HAP-1 (cell line): Measurements from ENCODE around the gene NPC1L1.
A peak's percentile ranks its signal among the peaks of the same experiment; 100 is the strongest.

Experiments
- DNase-seq, 2 experiments: peaks; one replicate each; pipeline ENCODE4 v3.0.0-alpha.2; 2016 to 2020; ENCODE audit warnings: low spot score in 2 of 2
- H3K27me3 ChIP-seq: fragments of 250-450 bp; sonication (Bioruptor Pico); 2 replicates; pipeline ENCODE4 v1.5.1; 2020; ENCODE audit warnings: low read depth, mild to moderate bottlenecking, moderate library complexity
- H3K36me3 ChIP-seq: fragments of 250-450 bp; sonication (Bioruptor Pico); replicated peaks from 2 replicates; pipeline ENCODE4 v1.5.1; 2020; ENCODE audit warnings: mild to moderate bottlenecking
- H3K4me1 ChIP-seq: fragments of 250-450 bp; sonication (Bioruptor Pico); 2 replicates; pipeline ENCODE4 v1.5.1; 2020; ENCODE audit warnings: mild to moderate bottlenecking
- H3K4me3 ChIP-seq: fragments of 250-450 bp; sonication (Bioruptor Pico); 2 replicates; pipeline ENCODE4 v1.5.1; 2020; ENCODE audit warnings: mild to moderate bottlenecking, moderate library complexity
- H3K9me3 ChIP-seq: fragments of 250-450 bp; sonication (Bioruptor Pico); 2 replicates; pipeline ENCODE4 v1.5.1; 2020; ENCODE audit warnings: mild to moderate bottlenecking, moderate library complexity
- in situ Hi-C: fragments of 300-500 bp; cut with MboI; formaldehyde crosslinking; loops from 3 replicates; pipeline ENCODE4 v1.14.3; 2020; ENCODE audit warnings: low sequenced_read_pairs, inconsistent platforms, mixed read lengths

NPC1L1 gene

GRCh38 chr7:44494960-44495359, 46.2 kb downstream of the NPC1L1 start:
- H3K4me3 ChIP-seq, result no peak overlapping the region
- DNase-seq, result no peak
- in situ Hi-C loops, result no loop called here
- H3K9me3 ChIP-seq, result no peaks in the 10 kb centered on the region
- no peaks in the 10 kb centered on the region for H3K27me3 ChIP-seq
- H3K4me1 ChIP-seq, result peaks cover 10% of the 10 kb centered on the region
- H3K36me3 ChIP-seq, result no peaks in the 10 kb centered on the region; the same call in 1 of the 2 replicates

- no peaks in the 10 kb centered on the region for H3K9me3 ChIP-seq
- peaks cover 5% of the 10 kb centered on the region for H3K36me3 ChIP-seq
- H3K4me3 ChIP-seq, result peak overlapping the region; percentile 80
- no peak for DNase-seq
- H3K27me3 ChIP-seq, result no peaks in the 10 kb centered on the region
- H3K4me1 ChIP-seq, result peaks cover 16% of the 10 kb centered on the region
- in situ Hi-C loops, result no loop called here
Measured at GRCh38 chr7:44491229-44491628, 49.9 kb downstream of the NPC1L1 start.

GRCh38 chr7:44490351-44491200, 50.6 kb downstream of the NPC1L1 start, which contains the start of gene NUDCD3:
NUDCD3 (minus strand) TSS chr7:44490658; CDS start chr7:44490600, 58 bp downstream.
- H3K4me3 ChIP-seq, result peak within 1 kb of the TSS; percentile 80
- in situ Hi-C loops, result no loop called here
- DNase-seq, result peak; percentile 81 to 87

GRCh38 chr7:44489955-44490350, 51.2 kb downstream of the NPC1L1 start:
- Histone ChIP-seq H3K27me3 (no peaks in the 10 kb centered on the region), H3K4me1 (peaks cover 16% of the 10 kb centered on the region), H3K36me3 (peaks cover 12% of the 10 kb centered on the region), H3K4me3 (peak overlapping the region; percentile 80), H3K9me3 (no peaks in the 10 kb centered on the region)
- peak; percentile 29 to 34 for DNase-seq
- in situ Hi-C loops, result loop anchor here (10.0 kb wide), 1 partner anchor 245 kb away; no protein-coding TSS in a partner anchor

More at GRCh38 chr7:44490351-44491200, 50.6 kb downstream of the NPC1L1 start, which contains the start of gene NUDCD3:
- H3K9me3 ChIP-seq, result no peaks in the 10 kb centered on the region
- H3K4me1 ChIP-seq, result peaks cover 16% of the 10 kb centered on the region
- H3K36me3 ChIP-seq, result peaks cover 5% of the 10 kb centered on the region
- H3K27me3 ChIP-seq, result no peaks in the 10 kb centered on the region

- Histone ChIP-seq H3K4me1 (peaks cover 16% of the 10 kb centered on the region), H3K36me3 (peaks cover 22% of the 10 kb centered on the region), H3K9me3 (no peaks in the 10 kb centered on the region), H3K27me3 (no peaks in the 10 kb centered on the region), H3K4me3 (peak overlapping the region; percentile 80)
- in situ Hi-C loops, result loop anchor here (10.0 kb wide), 1 partner anchor 244 kb away; no protein-coding TSS in a partner anchor
- no peak for DNase-seq
Measured at GRCh38 chr7:44488955-44489354, 52.2 kb downstream of the NPC1L1 start.

- peaks cover 39% of the 10 kb centered on the region for H3K36me3 ChIP-seq
- H3K27me3 ChIP-seq, result no peaks in the 10 kb centered on the region
- no peaks in the 10 kb centered on the region for H3K9me3 ChIP-seq
- no peak for DNase-seq
- in situ Hi-C loops, result loop anchor here (10.0 kb wide), 1 partner anchor 242 kb away; no protein-coding TSS in a partner anchor
- no peak overlapping the region for H3K4me3 ChIP-seq
- H3K4me1 ChIP-seq, result peaks cover 16% of the 10 kb centered on the region
Measured at GRCh38 chr7:44486693-44487092, 54.4 kb downstream of the NPC1L1 start.

GRCh38 chr7:44486001-44486400, 55.1 kb downstream of the NPC1L1 start:
- peaks cover 45% of the 10 kb centered on the region for H3K36me3 ChIP-seq
- no peak for DNase-seq
- H3K27me3 ChIP-seq, result no peaks in the 10 kb centered on the region
- in situ Hi-C loops, result loop anchor here (10.0 kb wide), 1 partner anchor 241 kb away; no protein-coding TSS in a partner anchor
- H3K9me3 ChIP-seq, result no peaks in the 10 kb centered on the region
- H3K4me3 ChIP-seq, result no peak overlapping the region
- peaks cover 10% of the 10 kb centered on the region for H3K4me1 ChIP-seq

- H3K27me3 ChIP-seq, result no peaks in the 10 kb centered on the region
- H3K9me3 ChIP-seq, result no peaks in the 10 kb centered on the region
- peaks cover 9% of the 10 kb centered on the region for H3K4me1 ChIP-seq
- no peak overlapping the region for H3K4me3 ChIP-seq
- in situ Hi-C loops, result loop anchor here (10.0 kb wide), 1 partner anchor 240 kb away; no protein-coding TSS in a partner anchor
- H3K36me3 ChIP-seq, result peaks cover 55% of the 10 kb centered on the region
- DNase-seq, result no peak
Measured at GRCh38 chr7:44484482-44485313, 56.4 kb downstream of the NPC1L1 start.

- in situ Hi-C loops, result loop anchor here (10.0 kb wide), 1 partner anchor 238 kb away; no protein-coding TSS in a partner anchor
- H3K4me1 ChIP-seq, result no peaks in the 10 kb centered on the region
- H3K27me3 ChIP-seq, result no peaks in the 10 kb centered on the region
- DNase-seq, result no peak
- H3K4me3 ChIP-seq, result no peak overlapping the region
- peaks cover 63% of the 10 kb centered on the region for H3K36me3 ChIP-seq
- no peaks in the 10 kb centered on the region for H3K9me3 ChIP-seq
Measured at GRCh38 chr7:44482502-44483485, 58.3 kb downstream of the NPC1L1 start.

- Histone ChIP-seq H3K4me1 (no peaks in the 10 kb centered on the region), H3K27me3 (no peaks in the 10 kb centered on the region), H3K36me3 (peaks cover 65% of the 10 kb centered on the region), H3K4me3 (no peak overlapping the region), H3K9me3 (no peaks in the 10 kb centered on the region)
- no peak for DNase-seq
- in situ Hi-C loops, result no loop called here
Measured at GRCh38 chr7:44477938-44478337, 63.2 kb downstream of the NPC1L1 start.

- H3K4me3 ChIP-seq, result no peak overlapping the region
Measured at GRCh38 chr7:44477063-44477830, 63.9 kb downstream of the NPC1L1 start.

GRCh38 chr7:44476313-44476712, 64.8 kb downstream of the NPC1L1 start:
- Histone ChIP-seq H3K4me3 (no peak overlapping the region), H3K36me3 (peaks cover 59% of the 10 kb centered on the region), H3K27me3 (no peaks in the 10 kb centered on the region), H3K9me3 (no peaks in the 10 kb centered on the region), H3K4me1 (no peaks in the 10 kb centered on the region)
- no peak for DNase-seq
- in situ Hi-C loops, result no loop called here

More at GRCh38 chr7:44477063-44477830, 63.9 kb downstream of the NPC1L1 start:
- Histone ChIP-seq H3K27me3 (no peaks in the 10 kb centered on the region), H3K4me1 (no peaks in the 10 kb centered on the region), H3K36me3 (peaks cover 62% of the 10 kb centered on the region), H3K9me3 (no peaks in the 10 kb centered on the region)
- DNase-seq, result peak; percentile 45 to 64
- in situ Hi-C loops, result no loop called here
